HG02610 (cell line): ENCODE results near the gene ACAP3.

Source experiments
- ATAC-seq: cut with Tn5 transposase; IDR thresholded peaks from one replicate; pipeline ENCODE4 v1.9.1; 2021; ENCODE audit warnings: mild to moderate bottlenecking, moderate library complexity; ENCODE audit not compliant: unreplicated experiment

The ACAP3 gene

DNA sequence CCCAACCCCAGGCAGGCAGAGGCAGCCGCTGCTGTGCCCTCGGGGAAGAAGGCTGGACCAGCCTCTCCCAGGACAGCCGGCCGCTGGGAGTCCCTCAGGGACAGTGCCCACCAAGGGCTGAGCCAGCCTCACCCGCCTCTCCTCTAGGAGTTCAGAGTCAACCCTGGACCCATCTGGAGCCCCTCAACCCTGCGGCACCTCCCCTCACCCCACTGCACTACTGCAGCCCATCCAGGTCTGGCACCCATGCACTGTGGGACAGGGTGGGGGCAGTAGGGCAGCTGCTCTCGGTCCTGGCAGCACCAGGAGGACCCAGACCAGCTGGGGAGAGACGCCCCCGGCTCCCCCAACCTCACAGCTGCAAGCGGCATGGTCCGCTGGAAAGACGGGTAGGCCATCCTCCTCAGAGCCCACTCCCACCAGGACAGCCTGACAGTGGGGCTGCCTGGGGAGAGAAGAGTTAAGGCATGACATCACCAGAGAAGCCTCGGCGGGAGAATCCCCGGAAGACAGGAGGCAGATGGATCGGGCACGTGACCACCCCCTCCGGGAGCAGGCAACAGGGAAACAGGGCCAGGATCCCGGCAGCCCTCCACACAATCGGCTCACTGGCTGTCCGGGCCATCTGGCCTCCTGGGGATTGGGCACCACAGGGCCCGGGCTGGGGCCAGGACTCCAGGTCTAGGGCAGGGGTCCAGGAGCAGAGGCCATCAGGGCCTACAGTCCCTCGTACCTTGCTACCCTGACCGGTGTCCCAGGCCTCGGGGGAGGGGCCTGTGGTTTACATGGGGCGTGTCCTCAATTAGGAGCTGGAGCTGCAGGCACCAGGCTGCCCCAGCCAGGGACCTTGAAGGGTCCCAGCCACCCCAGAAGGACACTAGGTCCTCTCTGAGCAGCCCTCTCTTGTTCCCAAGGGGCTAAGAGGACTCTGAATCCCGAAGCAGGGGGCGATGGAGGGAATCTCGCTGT lies 3.1 kb downstream of the ACAP3 start:
- no peak for ATAC-seq

- ATAC-seq: no peak
These were observed 4.0 kb downstream of the ACAP3 start for GRCh38 chr1:1303736-1304135.

GRCh38 chr1:1302951-1303509 lies 4.7 kb downstream of the ACAP3 start:
- no peak for ATAC-seq

DNA sequence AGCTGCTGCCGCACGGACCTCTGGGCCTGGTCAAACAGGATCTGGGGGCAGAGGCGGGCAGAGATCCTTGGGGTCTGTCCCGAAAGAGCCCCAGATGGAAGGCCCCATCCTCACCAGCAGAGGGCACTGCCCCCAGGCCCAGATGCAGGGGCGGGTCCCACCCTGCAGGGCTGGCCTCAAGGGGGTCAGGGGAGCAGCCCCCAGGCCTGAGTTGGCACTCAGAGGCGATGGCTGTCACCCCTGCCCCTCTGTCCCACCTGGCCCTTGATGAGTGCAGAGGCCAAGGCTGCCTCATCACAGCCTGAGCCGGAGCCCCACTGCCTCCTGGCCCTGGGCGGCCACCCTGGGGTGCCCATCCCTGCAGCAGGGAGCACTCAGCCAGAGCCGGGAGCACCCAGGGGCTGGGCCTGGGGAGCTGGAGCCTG lies 5.7 kb downstream of the ACAP3 start:
- no peak for ATAC-seq

DNA sequence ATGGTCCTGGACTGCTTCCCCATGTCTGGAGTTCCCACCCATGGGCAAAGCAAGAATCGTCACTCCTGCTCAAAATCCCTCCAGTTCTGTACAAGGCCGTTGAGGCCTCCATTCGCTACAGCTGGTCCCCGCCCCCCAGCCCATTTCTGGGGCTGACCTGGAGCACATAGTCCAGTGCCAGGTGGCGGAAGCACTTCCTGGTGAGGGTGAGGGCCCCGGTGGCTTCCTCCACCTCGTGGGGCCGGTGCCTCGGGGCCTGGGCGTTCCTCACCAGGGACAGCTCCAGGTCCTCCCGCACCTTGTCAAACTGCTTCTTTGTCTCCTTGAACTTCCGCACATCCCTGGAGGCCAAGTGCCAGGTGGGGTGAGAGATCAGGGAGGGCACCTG lies 7.4 kb downstream of the ACAP3 start:
- no peak for ATAC-seq

- ATAC-seq: no peak
These were observed 7.9 kb downstream of the ACAP3 start for GRCh38 chr1:1299686-1300351.

DNA sequence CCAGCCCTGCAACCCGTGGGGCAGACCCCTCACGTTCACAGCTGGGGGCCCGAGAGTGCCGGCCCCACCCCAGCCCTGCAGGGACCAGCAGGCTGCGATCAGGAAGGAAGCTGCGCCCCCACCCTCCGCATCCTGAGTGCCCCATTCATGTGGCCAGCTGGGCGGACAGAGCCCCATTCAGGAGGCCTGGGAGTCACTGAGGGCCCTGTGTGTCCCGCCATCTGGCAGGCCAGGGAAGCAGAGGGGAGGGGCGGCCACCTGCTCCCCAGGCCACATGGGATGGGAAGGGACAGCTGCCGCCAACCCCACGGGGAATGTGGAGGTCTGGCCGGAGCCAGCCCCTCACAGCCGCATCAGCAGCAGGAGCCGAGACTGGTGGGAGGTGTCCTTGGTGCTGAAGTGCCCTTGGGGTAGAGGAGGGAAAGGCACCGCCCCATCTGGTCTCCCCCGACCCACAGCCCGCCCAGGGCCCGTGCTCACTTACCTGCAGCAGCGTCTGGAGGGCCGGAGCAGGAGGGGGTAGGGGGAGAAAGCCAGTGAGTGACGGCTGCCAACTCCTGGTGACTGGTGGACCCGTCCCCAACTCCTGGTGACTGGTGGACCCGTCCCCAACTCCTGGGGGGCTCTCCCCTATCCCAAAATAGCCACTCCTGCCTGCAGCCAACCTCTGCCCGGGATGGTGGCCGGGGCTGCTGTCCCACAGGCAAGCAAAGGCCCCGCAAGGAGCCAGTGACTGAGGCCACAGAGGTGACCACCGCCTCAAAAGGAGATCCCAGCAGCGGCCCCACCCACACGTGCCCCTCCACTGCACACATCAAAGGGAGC lies 8.7 kb downstream of the ACAP3 start:
- no peak for ATAC-seq

DNA sequence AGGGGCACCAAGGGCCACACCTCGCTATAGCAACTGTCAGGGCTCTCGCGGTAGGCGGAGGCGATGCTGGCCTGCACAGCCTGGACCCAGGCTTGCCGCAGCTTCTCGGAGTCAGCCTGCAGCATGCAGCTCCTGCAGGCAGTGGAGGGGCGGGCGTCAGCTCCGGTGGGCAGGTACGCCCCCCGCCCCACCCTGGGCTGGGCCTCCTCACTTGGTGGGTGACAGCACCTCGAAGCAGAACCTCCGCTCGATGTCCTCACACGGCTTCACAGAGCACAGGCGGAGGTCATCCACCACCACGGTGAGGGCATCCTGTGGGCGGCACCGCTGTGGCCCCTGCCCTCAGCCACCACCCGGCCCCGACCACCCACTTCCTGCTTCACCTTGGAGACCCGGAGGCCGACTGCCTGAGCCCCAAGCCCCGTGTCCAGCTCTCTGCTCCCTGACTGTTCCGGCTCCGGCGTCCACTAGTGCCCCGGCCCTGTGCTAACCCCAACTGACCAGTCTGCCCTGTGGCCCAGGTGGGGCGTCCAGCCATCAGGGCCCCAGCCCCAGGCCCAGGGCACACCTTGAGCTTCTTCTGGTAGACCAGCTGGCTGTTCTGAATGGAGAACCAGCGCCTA lies 9.8 kb downstream of the ACAP3 start:
- ATAC-seq: no peak

DNA sequence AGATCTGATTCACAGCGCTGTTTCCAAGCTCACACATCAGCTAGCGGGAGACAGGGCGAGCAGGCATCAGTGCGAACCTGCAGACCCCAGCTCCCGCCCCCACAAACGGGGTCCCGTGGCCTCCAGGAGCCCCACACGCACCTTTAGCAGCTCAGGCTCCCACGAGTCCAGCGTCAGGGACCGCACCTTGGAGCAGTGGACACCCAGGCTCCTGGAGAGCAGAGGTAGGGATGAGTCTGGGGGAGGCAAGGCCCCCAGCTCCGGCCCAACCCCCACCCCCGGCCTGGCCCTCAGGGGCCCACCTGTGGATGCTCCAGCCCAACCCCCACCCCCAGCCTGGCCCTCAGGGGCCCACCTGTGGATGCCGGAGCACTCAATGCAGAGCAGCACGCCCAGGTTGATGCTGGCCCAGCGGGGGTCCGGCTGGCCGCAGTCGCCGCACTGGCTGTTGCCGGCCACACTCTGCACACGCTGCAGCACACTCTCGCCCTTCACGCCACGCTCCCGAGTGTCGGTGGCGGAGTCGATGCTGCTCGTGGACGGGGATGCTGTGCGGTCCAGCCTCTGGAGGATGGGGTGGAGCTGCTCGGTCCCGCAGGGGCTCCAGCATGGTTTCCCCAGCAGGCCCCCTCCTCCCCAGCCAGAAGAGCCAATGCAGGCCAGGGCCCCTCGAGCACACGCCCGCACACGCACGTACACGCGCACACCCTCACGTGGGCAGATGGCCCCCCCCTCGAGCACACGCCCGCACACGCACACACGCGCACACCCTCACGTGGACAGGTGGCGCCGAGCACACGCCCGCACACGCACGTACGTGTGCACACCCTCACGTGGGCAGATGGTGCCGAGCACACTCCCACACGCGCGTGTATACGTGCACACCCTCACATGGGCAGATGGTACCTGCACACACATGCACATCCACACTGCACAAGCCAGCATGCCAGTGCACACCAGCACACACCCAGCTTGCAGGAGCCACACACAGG lies 11.4 kb downstream of the ACAP3 start:
- ATAC-seq: no peak

GRCh38 chr1:1295154-1295923 lies 12.4 kb downstream of the ACAP3 start:
- ATAC-seq: no peak

DNA sequence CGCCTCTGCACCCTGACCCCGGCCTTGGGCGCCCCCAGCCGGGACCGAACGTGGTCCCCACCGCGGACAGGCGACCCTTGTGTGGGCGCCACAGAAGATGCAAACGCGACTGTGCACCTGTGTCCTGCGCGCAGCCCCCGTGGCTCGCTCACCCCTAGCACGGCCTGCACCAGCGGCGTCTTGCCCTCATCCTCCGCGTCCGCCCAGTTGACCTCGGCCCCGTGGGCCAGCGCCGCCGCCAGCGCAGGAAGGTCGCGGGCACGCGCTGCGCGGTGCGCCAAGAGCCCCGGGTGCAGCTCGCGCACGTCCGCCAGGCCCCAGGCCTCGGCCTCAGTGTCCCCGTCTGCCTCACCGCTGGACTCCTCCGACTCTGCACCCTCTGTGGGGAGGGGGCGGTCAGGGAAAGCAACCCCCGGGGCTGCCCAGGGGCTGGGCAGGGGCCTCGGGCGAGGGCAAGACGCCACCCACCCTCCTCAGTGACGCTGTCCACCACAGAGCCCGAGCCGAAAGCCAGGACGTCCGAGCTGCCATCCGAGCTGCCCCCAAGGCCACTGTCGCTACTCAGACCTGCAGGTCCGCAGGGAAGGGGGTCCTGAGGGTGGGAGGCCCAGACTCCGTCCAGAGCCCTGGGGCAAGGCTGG lies 13.4 kb downstream of the ACAP3 start:
- ATAC-seq: no peak

DNA sequence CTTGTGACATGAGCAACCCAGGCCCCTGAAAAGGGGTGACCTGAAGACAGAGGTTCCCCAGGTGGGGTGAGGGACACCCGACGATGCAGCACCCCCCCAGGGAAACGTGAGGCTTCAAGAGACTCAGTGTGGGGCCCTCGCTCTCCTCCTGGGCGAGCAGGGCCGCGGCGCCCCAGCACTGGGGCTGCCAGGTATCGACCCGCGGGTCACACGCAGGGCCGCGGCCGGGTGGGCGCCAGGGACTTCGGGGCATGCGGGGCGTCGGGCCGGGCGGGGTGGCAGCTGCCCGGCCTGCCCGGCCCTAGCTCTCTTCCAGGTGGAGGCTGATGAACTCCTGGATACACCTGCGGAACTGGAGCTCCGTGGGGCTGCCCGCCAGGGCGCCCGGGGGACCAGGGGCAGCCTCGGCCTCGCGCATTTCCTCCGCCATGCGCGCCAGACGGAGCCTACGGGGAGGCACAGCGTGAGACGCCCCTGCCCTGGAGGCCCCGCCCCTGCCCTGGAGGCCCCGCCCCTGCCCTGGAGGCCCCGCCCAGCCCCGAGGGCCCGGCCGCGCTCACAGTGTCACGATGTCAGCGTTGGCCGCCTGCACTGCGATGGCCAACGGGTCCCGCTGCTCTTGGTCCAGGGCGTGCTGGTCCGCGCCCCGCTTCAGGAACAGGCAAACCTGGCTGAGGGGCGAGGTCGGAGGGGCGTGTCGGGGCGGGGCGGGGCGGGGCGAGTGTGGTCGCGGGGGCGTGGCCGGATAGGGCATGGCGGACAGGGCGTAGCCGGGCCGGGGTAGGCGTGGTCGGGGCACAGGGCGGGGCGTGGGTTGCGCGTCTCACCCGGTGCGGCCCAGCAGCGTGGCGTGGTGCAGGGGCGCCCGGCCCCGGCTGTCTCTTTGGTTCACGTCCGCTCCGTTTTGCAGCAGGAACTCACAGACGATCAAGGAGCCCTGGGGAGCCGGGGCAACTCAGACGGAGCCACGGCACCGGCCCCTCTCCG lies 14.2 kb downstream of the ACAP3 start:
- no peak for ATAC-seq

DNA sequence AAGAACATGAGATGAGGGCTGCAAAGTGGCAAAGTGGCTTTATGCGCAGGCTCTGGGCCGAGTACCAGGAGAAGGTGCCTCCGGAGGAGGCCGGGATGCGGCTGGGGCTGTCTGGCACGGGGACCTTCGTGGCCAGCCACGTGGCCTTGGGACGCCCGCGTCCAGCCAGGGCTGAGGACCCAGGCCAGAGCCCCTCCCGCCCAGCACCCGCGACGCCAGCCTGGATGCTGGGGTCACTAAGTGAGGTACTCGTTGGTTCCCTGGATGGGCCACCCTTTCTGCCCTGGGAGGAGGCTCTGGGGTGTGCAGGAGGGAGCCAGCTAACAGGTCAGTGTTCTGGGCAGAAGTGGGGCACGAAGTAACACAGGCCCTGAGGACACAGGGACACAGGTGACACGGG lies 14.9 kb downstream of the ACAP3 start:
- no peak for ATAC-seq

GRCh38 chr1:1292442-1292779 lies 15.3 kb downstream of the ACAP3 start:
- ATAC-seq: no peak

GRCh38 chr1:1291548-1292441 lies 15.9 kb downstream of the ACAP3 start:
- no peak for ATAC-seq

DNA sequence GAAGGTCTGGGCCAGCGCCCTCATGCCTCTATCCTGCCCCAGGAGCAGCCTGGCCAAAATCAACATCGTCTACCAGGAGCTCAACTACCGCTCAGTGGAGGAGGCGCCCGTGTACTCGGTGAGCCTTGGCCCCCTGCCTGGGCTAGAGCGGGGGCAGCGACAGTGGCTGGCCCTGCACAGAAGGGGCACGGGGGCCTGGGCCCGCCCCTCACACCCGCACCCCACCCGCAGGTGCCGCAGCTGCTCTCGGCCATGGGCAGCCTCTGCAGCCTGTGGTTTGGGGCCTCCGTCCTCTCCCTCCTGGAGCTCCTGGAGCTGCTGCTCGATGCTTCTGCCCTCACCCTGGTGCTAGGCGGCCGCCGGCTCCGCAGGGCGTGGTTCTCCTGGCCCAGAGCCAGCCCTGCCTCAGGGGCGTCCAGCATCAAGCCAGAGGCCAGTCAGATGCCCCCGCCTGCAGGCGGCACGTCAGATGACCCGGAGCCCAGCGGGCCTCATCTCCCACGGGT lies 16.7 kb downstream of the ACAP3 start:
- ATAC-seq: no peak
